ENCODE data around the gene TOR1AIP2. TPM values are rescaled to one million over a fixed set of nuclear protein-coding genes. Genes with fewer than 3 reads are reported as not detected.
"Not testable (repeated sequence)": the region's sequence is repeated elsewhere in the genome, so short reads cannot be mapped to it uniquely, and the experiment has no call there.

Gene TOR1AIP2
- total RNA-seq, 4 donors from 2014 or later = 61.5 to 73.8 (median 68.0) TPM

DNA sequence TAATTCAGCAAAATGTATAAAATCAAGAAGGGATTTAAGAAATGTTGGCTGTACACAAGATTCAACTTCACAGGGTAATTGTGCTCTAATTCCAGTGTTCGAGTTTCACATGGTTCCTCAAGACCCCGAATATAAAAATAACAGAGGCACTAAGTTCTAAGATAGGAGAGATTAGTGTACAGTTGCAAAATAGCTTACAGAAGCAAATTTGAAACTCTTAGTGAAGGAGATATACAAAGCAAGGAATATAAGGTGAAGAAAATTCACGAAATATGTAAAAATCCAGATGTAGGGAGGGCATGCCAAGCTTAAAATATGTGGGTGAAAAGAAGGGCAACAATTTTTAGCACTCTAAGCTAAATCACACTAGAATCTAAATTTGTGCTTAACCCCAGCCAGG lies 29.4 kb downstream of the TOR1AIP2 start:
- WGBS, 2 donors (ENCODE audit: low coverage in 1 of 2) = 78 to 85% methylated on average over 3 of the region's 3 CpGs
- peaks cover 0 to 87% of the 10 kb centered on the region in 2 donors for H3K36me3 ChIP-seq
- no peak for ATAC-seq
- H3K4me1 ChIP-seq = no peaks in the 10 kb centered on the region
- H3K9me3 ChIP-seq = no peaks in the 10 kb centered on the region
- H3K4me3 ChIP-seq = no peak overlapping the region
- H3K27me3 ChIP-seq = no peaks in the 10 kb centered on the region
- TF ChIP-seq POLR2A (IDR thresholded peaks at IDR 0.05) (no peak), EP300 (IDR thresholded peaks at IDR 0.05) (no peak), POLR2AphosphoS5 (IDR thresholded peaks at IDR 0.05) (no peak)
- TF ChIP-seq, protein P1, sequence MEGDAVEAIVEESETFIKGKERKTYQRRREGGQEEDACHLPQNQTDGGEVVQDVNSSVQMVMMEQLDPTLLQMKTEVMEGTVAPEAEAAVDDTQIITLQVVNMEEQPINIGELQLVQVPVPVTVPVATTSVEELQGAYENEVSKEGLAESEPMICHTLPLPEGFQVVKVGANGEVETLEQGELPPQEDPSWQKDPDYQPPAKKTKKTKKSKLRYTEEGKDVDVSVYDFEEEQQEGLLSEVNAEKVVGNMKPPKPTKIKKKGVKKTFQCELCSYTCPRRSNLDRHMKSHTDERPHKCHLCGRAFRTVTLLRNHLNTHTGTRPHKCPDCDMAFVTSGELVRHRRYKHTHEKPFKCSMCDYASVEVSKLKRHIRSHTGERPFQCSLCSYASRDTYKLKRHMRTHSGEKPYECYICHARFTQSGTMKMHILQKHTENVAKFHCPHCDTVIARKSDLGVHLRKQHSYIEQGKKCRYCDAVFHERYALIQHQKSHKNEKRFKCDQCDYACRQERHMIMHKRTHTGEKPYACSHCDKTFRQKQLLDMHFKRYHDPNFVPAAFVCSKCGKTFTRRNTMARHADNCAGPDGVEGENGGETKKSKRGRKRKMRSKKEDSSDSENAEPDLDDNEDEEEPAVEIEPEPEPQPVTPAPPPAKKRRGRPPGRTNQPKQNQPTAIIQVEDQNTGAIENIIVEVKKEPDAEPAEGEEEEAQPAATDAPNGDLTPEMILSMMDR (IDR thresholded peaks at IDR 0.05) = no peak
- no peak overlapping the region for H3K27ac ChIP-seq

- Histone ChIP-seq H3K4me1 (no peaks in the 10 kb centered on the region), H3K4me3 (no peak overlapping the region), H3K27ac (no peak overlapping the region), H3K27me3 (no peaks in the 10 kb centered on the region), H3K36me3 (peaks cover 0 to 66% of the 10 kb centered on the region in 2 donors), H3K9me3 (no peaks in the 10 kb centered on the region)
- no peak for TF ChIP-seq POLR2A (IDR thresholded peaks at IDR 0.05)
- ATAC-seq = no peak
- 77 to 79% methylated on average over 3 of the region's 3 CpGs for WGBS, 2 donors (ENCODE audit: low coverage in 1 of 2)
Observed at GRCh38 chr1:179840107-179840506, 37.5 kb downstream of the TOR1AIP2 start.

- not testable (repeated sequence) for H3K27me3 ChIP-seq, H3K27ac ChIP-seq, H3K4me1 ChIP-seq, H3K4me3 ChIP-seq, ATAC-seq, H3K9me3 ChIP-seq
- 100% methylated on average over 1 of the region's 38 CpGs; no CpG with 5 or more reads in 1 of the 2 donors for WGBS, 2 donors (ENCODE audit: low coverage in 1 of 2)
- peaks cover 0 to 53% of the 10 kb centered on the region in 2 donors for H3K36me3 ChIP-seq
Observed at GRCh38 chr1:179836686-179837445, 40.7 kb downstream of the TOR1AIP2 start.

DNA sequence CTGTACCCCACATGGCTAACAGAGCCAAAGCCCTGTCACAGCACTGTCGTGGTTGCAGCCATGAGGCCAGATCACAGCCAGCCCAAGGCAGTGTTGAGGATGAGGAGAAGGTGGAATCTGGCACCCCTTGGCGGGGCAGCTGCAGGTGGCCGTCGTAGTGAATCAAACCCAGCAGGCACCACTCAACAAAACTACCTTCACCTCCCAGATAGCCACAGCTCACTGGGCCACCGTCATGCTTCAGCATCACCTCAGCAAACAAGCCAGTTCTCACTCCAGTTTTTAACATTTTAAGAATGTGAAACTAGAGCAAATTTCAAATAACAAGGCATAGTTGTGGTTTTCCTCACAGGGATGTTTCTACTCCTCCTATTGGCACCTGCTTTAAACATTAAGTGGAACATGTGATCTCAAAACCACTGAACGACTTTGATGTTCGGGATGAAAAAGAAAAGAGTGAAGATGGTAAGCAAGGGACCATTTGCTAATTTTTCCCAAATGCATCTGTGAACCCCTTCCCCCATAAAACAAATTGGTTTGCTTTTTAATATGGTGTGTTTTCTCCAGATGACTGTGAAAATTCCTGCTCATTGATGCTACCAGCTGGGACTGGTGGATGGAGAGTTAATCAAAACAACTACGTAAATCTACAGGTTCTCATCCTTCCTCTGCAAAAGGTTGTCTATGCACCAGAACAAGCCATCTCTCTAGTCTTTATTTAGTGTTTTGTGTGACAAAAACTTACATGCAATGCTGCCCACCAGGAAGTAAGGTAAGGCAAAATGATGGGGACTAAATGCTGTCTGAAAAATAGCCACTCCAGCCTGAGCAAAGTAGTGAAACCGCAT lies 45.5 kb downstream of the TOR1AIP2 start:
- Histone ChIP-seq H3K27me3 (peaks cover 7% of the 10 kb centered on the region), H3K4me3 (no peak overlapping the region), H3K27ac (no peak overlapping the region), H3K9me3 (no peaks in the 10 kb centered on the region), H3K36me3 (peaks cover 0 to 16% of the 10 kb centered on the region in 2 donors), H3K4me1 (no peaks in the 10 kb centered on the region)
- no peak for ATAC-seq
- TF ChIP-seq EP300 (IDR thresholded peaks at IDR 0.05) = no peak
- no peak for TF ChIP-seq POLR2AphosphoS5 (IDR thresholded peaks at IDR 0.05)
- TF ChIP-seq, protein P1 (IDR thresholded peaks at IDR 0.05) = no peak
- no peak for TF ChIP-seq POLR2A (IDR thresholded peaks at IDR 0.05)
- WGBS, 2 donors (ENCODE audit: low coverage in 1 of 2) = 59 to 80% methylated on average over 4 to 7 of the region's 9 CpGs

DNA sequence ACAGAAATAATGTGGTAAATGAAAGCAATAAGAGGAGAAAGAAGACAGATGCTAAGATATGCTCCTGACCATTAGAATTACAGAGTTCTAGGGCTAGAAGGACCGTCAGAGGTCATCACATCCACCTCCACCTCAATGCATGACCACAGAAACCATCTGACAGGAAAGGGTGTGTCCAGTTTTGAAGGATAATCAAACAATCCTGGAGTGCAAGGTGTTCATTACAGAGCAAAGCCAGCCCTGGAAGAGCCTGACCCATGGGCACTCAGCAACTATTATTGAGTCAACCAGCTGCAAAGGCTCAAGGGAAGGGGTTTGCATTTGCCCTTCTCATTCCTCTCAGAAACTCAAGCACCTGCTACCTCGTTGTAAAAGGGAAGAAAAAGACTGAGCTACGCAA lies 46.4 kb downstream of the TOR1AIP2 start:
- ATAC-seq = no peak
- H3K9me3 ChIP-seq = no peaks in the 10 kb centered on the region
- TF ChIP-seq EP300 (IDR thresholded peaks at IDR 0.05) (no peak), POLR2AphosphoS5 (IDR thresholded peaks at IDR 0.05) (no peak), POLR2A (IDR thresholded peaks at IDR 0.05) (no peak)
- TF ChIP-seq, protein P1 (IDR thresholded peaks at IDR 0.05) = no peak
- H3K27me3 ChIP-seq = peaks cover 7% of the 10 kb centered on the region
- WGBS, 2 donors (ENCODE audit: low coverage in 1 of 2) = 63 to 100% methylated on average over 1 to 3 of the region's 3 CpGs
- H3K36me3 ChIP-seq = peaks cover 0 to 8% of the 10 kb centered on the region in 2 donors
- H3K27ac ChIP-seq = no peak overlapping the region
- no peaks in the 10 kb centered on the region for H3K4me1 ChIP-seq
- no peak overlapping the region for H3K4me3 ChIP-seq

All from gastroesophageal sphincter (tissue), 4 donors.